ENCODE data around the gene REEP1.

Gene REEP1

GRCh38 chr2:86368161-86368824 is 30.9 kb upstream of the REEP1 start (continued):
- TF ChIP-seq REST (tag by site-specific recombination; IDR thresholded peaks at IDR 0.05) (no peak), ZNF169 (tag by site-specific recombination; IDR thresholded peaks at IDR 0.05) (no peak), ZNF404 (tag by site-specific recombination; IDR thresholded peaks at IDR 0.05) (no peak), EGR2 (tag by site-specific recombination; IDR thresholded peaks at IDR 0.05; ENCODE audit: low read depth) (0 out of 2 replicates have a peak, but pooled peaks have one; percentile 35), ZNF423 (tag by site-specific recombination; IDR thresholded peaks at IDR 0.05) (0 out of 2 replicates have a peak, but pooled peaks have one; percentile 23), ZNF785 (tag by site-specific recombination; IDR thresholded peaks at IDR 0.05) (no peak), OVOL3 (tag by site-specific recombination; IDR thresholded peaks at IDR 0.05) (no peak), ZNF26 (tag by site-specific recombination; IDR thresholded peaks at IDR 0.05) (no peak), PRDM10 (tag by site-specific recombination; IDR thresholded peaks at IDR 0.05) (no peak), GLIS1 (tag by site-specific recombination; IDR thresholded peaks at IDR 0.05) (peak; percentile 54; the same call in 1 of the 2 replicates), ZNF211 (tag by site-specific recombination; IDR thresholded peaks at IDR 0.05; ENCODE audit: low read depth) (no peak), ZSCAN18 (tag by site-specific recombination; IDR thresholded peaks at IDR 0.05) (no peak), ZNF433 (tag by site-specific recombination; IDR thresholded peaks at IDR 0.05; ENCODE audit: low read depth) (no peak), PRDM2 (tag by site-specific recombination; IDR thresholded peaks at IDR 0.05; ENCODE audit: borderline replicate concordance) (no peak), ELK4 (IDR thresholded peaks at IDR 0.05; ENCODE audit: borderline replicate concordance, low read depth, low read length) (no peak), ZBTB21 (tag by site-specific recombination; IDR thresholded peaks at IDR 0.05) (no peak), GLIS2 (tag by site-specific recombination; IDR thresholded peaks at IDR 0.05) (peak; percentile 29; the same call in 1 of the 2 replicates), ZBTB8A (tag by site-specific recombination; IDR thresholded peaks at IDR 0.05) (no peak), IKZF3 (tag by site-specific recombination; IDR thresholded peaks at IDR 0.05) (no peak), SALL2 (tag by site-specific recombination; IDR thresholded peaks at IDR 0.05; ENCODE audit: borderline replicate concordance) (no peak), MEIS1 (CRISPR knock-in tag; IDR thresholded peaks at IDR 0.05; ENCODE audit: borderline replicate concordance) (no peak), ZNF701 (tag by site-specific recombination; IDR thresholded peaks at IDR 0.05) (no peak)

Data from HEK293 (cell line).